HepG2 (cell line): ENCODE results near the gene GOLGA6L22. TPM values are rescaled to one million over a fixed set of nuclear protein-coding genes. Genes with fewer than 3 reads are reported as not detected.
"Not testable (repeated sequence)": the region's sequence is repeated elsewhere in the genome, so short reads cannot be mapped to it uniquely, and the experiment has no call there.

Experiments used
- ATAC-seq: fragments of 200-7000 bp; cut with Tn5 transposase; 3 replicates; pipeline ENCODE4 v1.9.1; 2020; ENCODE audit warnings: mild to moderate bottlenecking, moderate library complexity
- BruUV-seq: library from RNA; stranded (reverse); fragments of 400-500 nt; replicated peaks from 2 replicates; lab custom pipeline; 2021; lab: Mats Ljungman, UMichigan
- CTCF ChIA-PET: fragments of 300-600 bp; formaldehyde crosslinking; extraction: SDS; loops from one replicate; lab custom pipeline; 2021; ENCODE audit warnings: low total read pairs, inconsistent platforms, low intra/inter-chr PET ratio; lab: Yijun Ruan, JAX
- POLR2A ChIA-PET: fragments of 350-600 bp; sonication (Branson Sonifier 250); formaldehyde crosslinking; loops from one replicate; lab custom pipeline; 2020; ENCODE audit warnings: antibody characterized with exemption, inconsistent platforms; lab: Yijun Ruan, JAX
- DNase-seq: peaks from one replicate; pipeline ENCODE4 v3.0.0-alpha.2; 2015; ENCODE audit warnings: low spot score
- FAIRE-seq: peaks from 3 replicates; lab custom pipeline; 2011; peaks lifted over from hg19 to GRCh38; lab: Jason Lieb, UNC
- H2AFZ ChIP-seq: one replicate; pipeline ENCODE4 v1.6.1; 2011; ENCODE audit warnings: low read length, inconsistent platforms
- H3K27ac ChIP-seq: fragments of 300-600 bp; 3 replicates; pipeline ENCODE4 v1.8.0; 2011; ENCODE audit warnings: mixed run types, mild to moderate bottlenecking, mixed read lengths, low read length, inconsistent platforms; ENCODE audit not compliant: insufficient read depth; ENCODE audit errors: extremely low read length
- H3K27me3 ChIP-seq, 2 experiments: fragments of 200-600 bp in 1 of 2; 2 replicates in 1 of 2; 3 replicates in 1 of 2; pipeline versions ENCODE4 v1.6.0 to v1.8.0; 2011; ENCODE audit warnings: low read length in 2 of 2, mild to moderate bottlenecking in 2 of 2, moderate library complexity in 2 of 2, inconsistent platforms in 1 of 2; ENCODE audit not compliant: insufficient read depth in 2 of 2, control insufficient read depth in 1 of 2
- H3K36me3 ChIP-seq, 2 experiments: fragments of 200-600 bp in 1 of 2; replicated peaks in 1 of 2; 2 replicates in 1 of 2; 3 replicates in 1 of 2; pipeline versions ENCODE4 v1.5.1 to v1.8.0; 2011; ENCODE audit warnings: low read length in 2 of 2, inconsistent platforms in 1 of 2; ENCODE audit not compliant: insufficient read depth in 2 of 2, control insufficient read depth in 1 of 2
- H3K4me1 ChIP-seq: 2 replicates; pipeline ENCODE4 v1.5.1; 2012; ENCODE audit warnings: low read length, inconsistent platforms; ENCODE audit not compliant: insufficient read depth
- H3K4me2 ChIP-seq: 2 replicates; pipeline ENCODE4 v1.6.0; 2011; ENCODE audit warnings: low read depth, low read length, inconsistent platforms
- H3K4me3 ChIP-seq, 3 experiments: fragments of 200-600 bp in 1 of 3; sonication (generic), shearing (Covaris generic) in 1 of 3; replicated peaks in 1 of 3; 2 replicates each; pipeline ENCODE4 v1.5.1; 2011 to 2016; ENCODE audit warnings: low read length in 3 of 3, inconsistent platforms in 2 of 3, low read depth in 2 of 3, mild to moderate bottlenecking in 2 of 3, control low read depth in 1 of 3, mixed read lengths in 1 of 3; ENCODE audit not compliant: insufficient read depth in 1 of 3
- H3K79me2 ChIP-seq: one replicate; pipeline ENCODE4 v1.6.1; 2011; ENCODE audit warnings: low read length, inconsistent platforms; ENCODE audit not compliant: insufficient read depth
- H3K9ac ChIP-seq: 2 replicates; pipeline ENCODE4 v1.6.0; 2011; ENCODE audit warnings: mild to moderate bottlenecking, low read depth, low read length, inconsistent platforms; ENCODE audit not compliant: insufficient read depth
- H3K9me3 ChIP-seq: 2 replicates; pipeline ENCODE4 v1.5.1; 2012; ENCODE audit warnings: mild to moderate bottlenecking, low read length
- H4K20me1 ChIP-seq: 2 replicates; pipeline ENCODE4 v1.6.0; 2011; ENCODE audit warnings: inconsistent platforms, mild to moderate bottlenecking, low read length, moderate library complexity; ENCODE audit not compliant: insufficient read depth
- ETV5 ChIP-seq: IDR thresholded peaks from 2 replicates; pipeline ENCODE4 v1.6.1; 2018; ENCODE audit warnings: missing biosample characterization, missing genetic modification reagents, inconsistent platforms, borderline replicate concordance
- HNRNPLL ChIP-seq: fragments of 200-400 bp; formaldehyde crosslinking; IDR thresholded peaks from 2 replicates; pipeline ENCODE4 v1.6.1; 2017; ENCODE audit warnings: mild to moderate bottlenecking, low read depth, low read length; ENCODE audit not compliant: poor library complexity, severe bottlenecking
- MYC ChIP-seq: sonication (generic); formaldehyde crosslinking; IDR thresholded peaks from 2 replicates; pipeline ENCODE4 v1.9.0; 2021; ENCODE audit warnings: missing genetic modification reagents, borderline replicate concordance
- NFYB ChIP-seq: sonication (generic); formaldehyde crosslinking; IDR thresholded peaks from 2 replicates; pipeline ENCODE4 v1.4.0; 2020; ENCODE audit warnings: missing genetic modification reagents
- SAP130 ChIP-seq: IDR thresholded peaks from 2 replicates; pipeline ENCODE4 v1.6.1; 2016; ENCODE audit warnings: low read depth
- WGBS: methylation state at CpG from one replicate; pipeline ENCODE4 v1.1.6; 2017; ENCODE audit warnings: low lambda C conversion rate; 5-methylcytosine and 5-hydroxymethylcytosine counted together
- in situ Hi-C: cut with HindIII; loops from 2 replicates; pipeline ENCODE4 v1.10.0; 2017; ENCODE audit warnings: low pct_unique_long_range_greater_than_20kb; ENCODE audit not compliant: extremely low pct_ligation_motif_present
- intact Hi-C: fragments of 100-400 bp; cut with micrococcal nuclease; formaldehyde crosslinking; loops from one replicate; pipeline ENCODE4 v1.10.0; 2022; ENCODE audit not compliant: unreplicated experiment
- polyA plus RNA-seq, 8 experiments: library from polyadenylated mRNA; depleted of rRNA in 3 of 8; stranded (reverse) in 7 of 8; unstranded in 1 of 8; fragments of >200 nt; fragmentation: Illumina TruSeq in 4 of 8; extraction: Trizol in 4 of 8; gene quantifications; 2 replicates each; pipeline versions ENCODE4 v1.2.1 to v1.2.3, GENCODE V29; 2011 to 2016; ENCODE audit warnings: low read depth in 4 of 8, missing spikeins in 1 of 8, mixed read lengths in 1 of 8; ENCODE audit not compliant: insufficient read depth in 1 of 8
- total RNA-seq, 5 experiments: library from RNA; depleted of rRNA; stranded (reverse); fragments of >200 nt; fragmentation: Illumina TruSeq; extraction: Trizol; gene quantifications; 2 replicates each; pipeline ENCODE4 v1.2.3, GENCODE V29; 2016; ENCODE audit warnings: low read depth in 1 of 5

Gene GOLGA6L22
- total and polyA plus RNA-seq, 2 of the 13 experiments (the other 11 are each of a cell fraction or from before 2014, with no cell fraction given) = not detected

DNA sequence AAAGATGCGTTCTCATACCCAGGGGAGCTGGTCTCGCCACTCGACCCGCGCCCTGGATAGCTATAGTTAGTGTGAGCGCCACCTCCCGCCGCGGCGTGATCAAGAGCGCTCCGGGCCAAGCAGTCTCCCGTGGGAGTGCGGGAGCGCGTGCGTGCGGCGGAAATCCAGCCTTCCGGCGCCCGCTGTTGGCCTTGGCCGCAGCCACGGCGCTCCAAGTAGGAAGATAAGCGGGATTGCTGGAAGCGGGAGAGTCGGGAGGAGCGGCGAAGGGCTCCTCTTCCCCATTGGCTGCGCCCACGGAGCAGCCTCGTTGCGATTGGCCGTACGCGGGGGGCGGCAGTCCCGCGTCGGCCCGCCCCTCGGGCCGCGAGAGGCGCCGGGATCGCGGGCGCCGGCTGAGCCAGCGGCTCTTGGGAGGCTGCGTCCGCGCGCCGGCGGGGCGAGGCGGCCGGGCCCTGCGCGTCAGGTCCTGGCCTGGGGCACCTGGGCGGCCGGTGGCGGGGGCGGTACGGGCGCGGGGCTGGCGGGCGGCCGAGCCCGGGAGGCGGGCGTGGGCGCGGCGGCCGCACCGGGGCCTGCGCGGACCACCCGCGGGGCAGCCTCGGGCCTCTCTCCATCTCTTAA is 35.9 kb downstream of the GOLGA6L22 start (continued):
- peak; percentile 43; the same call in 1 of the 2 replicates for TF ChIP-seq MYC (CRISPR knock-in tag)
- peak; percentile 57 for TF ChIP-seq NFYB (CRISPR knock-in tag)
- TF ChIP-seq HNRNPLL = peak; percentile 41
- peak; percentile 37; the same call in 1 of the 2 replicates for TF ChIP-seq ETV5 (CRISPR knock-in tag)
- peak; percentile 56 for TF ChIP-seq SAP130 (CRISPR knock-in tag)

DNA sequence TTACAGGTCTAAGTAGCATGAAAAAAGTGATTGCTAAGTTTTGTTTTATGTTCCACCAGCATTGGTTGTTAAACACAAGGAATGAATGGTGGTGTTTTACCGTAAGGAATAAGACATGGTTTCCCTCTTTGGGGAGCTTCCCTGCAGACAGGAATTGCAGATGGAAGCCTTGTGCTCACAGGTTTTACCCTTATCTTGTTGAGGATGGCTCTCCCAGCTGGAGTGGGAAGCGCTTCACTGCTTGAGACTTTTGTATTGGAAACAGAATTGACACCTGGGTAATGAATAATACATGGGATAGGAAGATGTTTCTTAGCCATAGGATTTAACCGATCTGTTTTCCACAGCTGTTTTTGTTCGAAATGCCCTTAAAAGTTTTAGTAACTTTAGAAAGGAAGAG is 38.5 kb downstream of the GOLGA6L22 start:
- H3K36me3 ChIP-seq, ATAC-seq, H3K9me3 ChIP-seq, in situ Hi-C loops, H3K4me3 ChIP-seq, BruUV-seq, H2AFZ ChIP-seq, H3K27me3 ChIP-seq, H3K27ac ChIP-seq, H3K9ac ChIP-seq, H3K4me1 ChIP-seq, H3K4me2 ChIP-seq, CTCF ChIA-PET, POLR2A ChIA-PET, H3K79me2 ChIP-seq, H4K20me1 ChIP-seq, FAIRE-seq, DNase-seq, intact Hi-C loops: not testable (repeated sequence)
- WGBS = no CpG with 5 or more reads among the region's 4 CpGs

- H3K9ac ChIP-seq, H3K36me3 ChIP-seq, in situ Hi-C loops, H3K9me3 ChIP-seq, FAIRE-seq, H3K27me3 ChIP-seq, DNase-seq, CTCF ChIA-PET, H3K79me2 ChIP-seq, H4K20me1 ChIP-seq, H2AFZ ChIP-seq, H3K4me3 ChIP-seq, BruUV-seq, ATAC-seq, H3K27ac ChIP-seq, POLR2A ChIA-PET, H3K4me1 ChIP-seq, H3K4me2 ChIP-seq, intact Hi-C loops: not testable (repeated sequence)
- WGBS = no CpG with 5 or more reads among the region's 5 CpGs
Measured at GRCh38 chr15:22498220-22498925, 39.7 kb downstream of the GOLGA6L22 start.

DNA sequence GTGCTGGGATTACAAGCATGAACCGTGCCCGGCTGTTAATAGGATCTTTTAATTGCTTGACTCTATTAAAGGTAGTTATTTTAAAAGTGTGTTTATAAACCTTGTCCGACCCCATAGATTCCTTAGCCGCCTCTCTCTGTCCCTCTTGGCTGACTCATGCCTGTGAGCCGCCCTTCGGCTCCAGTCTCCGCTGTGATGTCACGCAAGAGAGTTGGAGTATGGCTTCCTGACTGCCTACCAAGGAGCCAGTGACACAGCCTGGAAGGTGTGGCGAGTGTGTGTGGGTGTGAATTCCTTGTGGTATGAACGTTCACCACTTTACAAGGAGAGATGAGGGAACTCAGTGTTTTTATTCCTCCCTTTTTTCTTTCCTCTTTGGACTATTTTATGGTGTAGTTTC is 43.6 kb downstream of the GOLGA6L22 start:
- H3K9ac ChIP-seq, H3K27ac ChIP-seq, H3K4me3 ChIP-seq, POLR2A ChIA-PET, H2AFZ ChIP-seq, H4K20me1 ChIP-seq, FAIRE-seq, BruUV-seq, H3K36me3 ChIP-seq, DNase-seq, H3K79me2 ChIP-seq, H3K27me3 ChIP-seq, ATAC-seq, intact Hi-C loops, H3K9me3 ChIP-seq, CTCF ChIA-PET, H3K4me2 ChIP-seq, H3K4me1 ChIP-seq, in situ Hi-C loops: not testable (repeated sequence)
- WGBS = no CpG with 5 or more reads among the region's 10 CpGs
